Stomach (tissue), 9 donors: ENCODE data around the gene RHOH. TPM values are rescaled to one million over a fixed set of nuclear protein-coding genes. Genes with fewer than 3 reads are reported as not detected.

Experiments used
- DNase-seq, 2 donors: peaks; one replicate each; pipeline versions ENCODE4 v3.0.0 to v3.0.0-alpha.2; 2013 to 2019
- H3K27ac ChIP-seq, 5 donors: fragments of 200-600 bp in 4 of 5; sonication (generic) in 4 of 5; one replicate each; pipeline ENCODE4 v1.5.1; 2013 to 2019; ENCODE audit warnings: mild to moderate bottlenecking in 1 of 5, moderate library complexity in 1 of 5
- H3K27me3 ChIP-seq, 3 donors: fragments of 200-600 bp; sonication (generic); one replicate each; pipeline ENCODE4 v1.5.1; 2017 to 2019; ENCODE audit warnings: mixed run types in 1 of 3
- H3K36me3 ChIP-seq, 4 donors: fragments of 200-600 bp; sonication (generic); 1 replicate in 3 of 4; 2 replicates in 1 of 4; pipeline ENCODE4 v1.5.1; 2016 to 2019
- H3K4me1 ChIP-seq, 4 donors: fragments of 200-600 bp; sonication (generic); one replicate each; pipeline ENCODE4 v1.5.1; 2016 to 2019
- H3K4me3 ChIP-seq, 4 donors: fragments of 200-600 bp; sonication (generic) in 3 of 4; one replicate each; pipeline ENCODE4 v1.5.1; 2016 to 2019; ENCODE audit warnings: mild to moderate bottlenecking in 1 of 4
- H3K9me3 ChIP-seq, 4 donors: fragments of 200-600 bp; sonication (generic); one replicate each; pipeline ENCODE4 v1.5.1; 2016 to 2019
- CTCF ChIP-seq, 7 experiments: fragments of 450-650 bp in 4 of 7; fragments of 200-600 bp in 3 of 7; sonication (generic) in 3 of 7; IDR thresholded peaks; one replicate each; pipeline ENCODE4 v1.5.1; 2016 to 2019; ENCODE audit warnings: antibody characterized with exemption in 7 of 7, control low read depth in 2 of 7, mild to moderate bottlenecking in 1 of 7
- EP300 ChIP-seq: sonication (generic); formaldehyde crosslinking; IDR thresholded peaks from one replicate; pipeline ENCODE4 v1.6.1; 2017; ENCODE audit warnings: antibody characterized with exemption
- POLR2A ChIP-seq, 4 donors: fragments of 450-650 bp; IDR thresholded peaks; one replicate each; pipeline ENCODE4 v1.6.1; 2016; ENCODE audit warnings: antibody characterized with exemption in 4 of 4, control low read depth in 2 of 4, mild to moderate bottlenecking in 1 of 4, moderate library complexity in 1 of 4
- POLR2AphosphoS5 ChIP-seq, 3 donors: sonication (generic); formaldehyde crosslinking; IDR thresholded peaks; one replicate each; pipeline ENCODE4 v1.6.1; 2016; ENCODE audit warnings: antibody characterized with exemption in 3 of 3
- WGBS, 5 donors: extraction: QIAGEN DNeasy Blood & Tissue Kit in 3 of 5; methylation state at CpG; one replicate each; pipeline versions ENCODE4 v1.1.5 to v1.1.7; 2013 to 2018; 5-methylcytosine and 5-hydroxymethylcytosine counted together
- intact Hi-C: fragments of 100-400 bp; cut with DNase I; formaldehyde crosslinking; loops from one replicate; pipeline ENCODE4 v1.15.1; 2023; ENCODE audit warnings: low total_unique reads
- polyA plus RNA-seq, 3 donors: library from polyadenylated mRNA; stranded (reverse); fragments of 200-250 nt; gene quantifications; one replicate each; pipeline ENCODE4 v1.2.3, GENCODE V29; 2013
- total RNA-seq, 5 donors: library from RNA; depleted of rRNA; stranded (reverse); fragments of >200 nt; gene quantifications; one replicate each; pipeline versions ENCODE4 v1.1.0 to v1.2.3, GENCODE V29; 2014 to 2016
- donor health status: healthy with polysubstance abuse.
- donor health status: Bipolar disorder and iron deficiency.
- donor health status: healthy.

The RHOH gene
- total and polyA plus RNA-seq, 8 donors, result 1.3 to 7.5 (median 4.0) TPM

GRCh38 chr4:40186665-40187014, 10.2 kb upstream of the RHOH start:
- intact Hi-C loops, result no loop called here
- H3K4me1 ChIP-seq, result peaks cover 8 to 23% (median 14%) of the 10 kb centered on the region in 4 donors
- H3K27me3 ChIP-seq, result no peaks in the 10 kb centered on the region
- WGBS, 5 donors, result 79 to 100% (median 95%) methylated on average over 1 of the region's 1 CpG
- H3K36me3 ChIP-seq, result no peaks in the 10 kb centered on the region
- H3K27ac ChIP-seq, result no peak overlapping the region
- no peak for TF ChIP-seq CTCF (IDR thresholded peaks at IDR 0.05)
- no peak for TF ChIP-seq POLR2AphosphoS5 (IDR thresholded peaks at IDR 0.05)
- TF ChIP-seq EP300, result no peak
- DNase-seq, result no peak
- no peaks in the 10 kb centered on the region for H3K9me3 ChIP-seq
- H3K4me3 ChIP-seq, result no peak overlapping the region

GRCh38 chr4:40187386-40187906, 9.4 kb upstream of the RHOH start:
- H3K4me1 ChIP-seq, result peaks cover 13 to 31% (median 21%) of the 10 kb centered on the region in 4 donors
- 91 to 95% (median 93%) methylated on average over 4 of the region's 4 CpGs for WGBS, 5 donors
- TF ChIP-seq POLR2A (IDR thresholded peaks at IDR 0.05), result no peak
- TF ChIP-seq EP300, result no peak
- no peak for TF ChIP-seq CTCF (IDR thresholded peaks at IDR 0.05)
- TF ChIP-seq POLR2AphosphoS5 (IDR thresholded peaks at IDR 0.05), result no peak
- no peak overlapping the region for H3K27ac ChIP-seq
- H3K9me3 ChIP-seq, result no peaks in the 10 kb centered on the region
- H3K4me3 ChIP-seq, result no peak overlapping the region
- no peaks in the 10 kb centered on the region for H3K36me3 ChIP-seq
- no peak for DNase-seq
- intact Hi-C loops, result no loop called here
- no peaks in the 10 kb centered on the region for H3K27me3 ChIP-seq

- WGBS, 5 donors, result 16 to 39% (median 27%) methylated on average over 5 of the region's 5 CpGs
- Histone ChIP-seq H3K9me3 (no peaks in the 10 kb centered on the region), H3K36me3 (no peaks in the 10 kb centered on the region), H3K27me3 (no peaks in the 10 kb centered on the region), H3K4me3 (no peak overlapping the region), H3K27ac (peak overlapping the region in 2 of 5 donors; percentile 59 to 83), H3K4me1 (peaks cover 19 to 52% (median 33%) of the 10 kb centered on the region in 4 donors)
- intact Hi-C loops, result no loop called here
- DNase-seq, result peak; percentile 74 to 78
- TF ChIP-seq POLR2A (IDR thresholded peaks at IDR 0.05), result no peak
- TF ChIP-seq EP300, result no peak
- no peak for TF ChIP-seq CTCF (IDR thresholded peaks at IDR 0.05)
- TF ChIP-seq POLR2AphosphoS5 (IDR thresholded peaks at IDR 0.05), result no peak
These were observed 6.8 kb upstream of the RHOH start for GRCh38 chr4:40190019-40190418.

DNA sequence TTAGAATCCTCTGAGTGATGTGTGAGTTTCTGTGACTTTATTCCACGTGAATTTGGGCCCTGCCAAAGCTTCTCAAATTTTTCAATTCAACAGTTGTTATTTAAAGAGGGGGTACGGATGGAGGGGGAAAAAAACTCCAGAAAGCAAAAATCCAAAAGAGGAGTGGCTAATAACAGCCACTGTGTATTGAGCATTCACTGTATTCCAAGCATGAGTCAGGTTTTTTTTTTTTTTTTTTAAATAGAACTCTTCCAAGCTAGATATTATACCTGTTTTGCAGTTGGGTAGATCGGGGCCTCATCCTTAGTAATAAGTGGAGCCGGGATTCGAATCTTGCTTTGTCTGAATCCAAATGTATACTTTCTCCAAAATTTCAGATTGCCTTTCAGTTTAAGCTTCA, 6.4 kb upstream of the RHOH start:
- H3K4me3 ChIP-seq, result no peak overlapping the region
- H3K27ac ChIP-seq, result peak overlapping the region in 3 of 5 donors; percentile 45 to 83 (median 59)
- TF ChIP-seq CTCF (IDR thresholded peaks at IDR 0.05), result no peak
- TF ChIP-seq POLR2AphosphoS5 (IDR thresholded peaks at IDR 0.05), result no peak
- no peak for TF ChIP-seq EP300
- no peak for TF ChIP-seq POLR2A (IDR thresholded peaks at IDR 0.05)
- H3K4me1 ChIP-seq, result peaks cover 19 to 55% (median 33%) of the 10 kb centered on the region in 4 donors
- no peaks in the 10 kb centered on the region for H3K27me3 ChIP-seq
- no peaks in the 10 kb centered on the region for H3K9me3 ChIP-seq
- WGBS, 5 donors, result 48 to 69% (median 55%) methylated on average over 5 of the region's 5 CpGs
- no peak for DNase-seq
- intact Hi-C loops, result no loop called here
- H3K36me3 ChIP-seq, result no peaks in the 10 kb centered on the region
